Measurements from ENCODE around the gene TRAM2.

Gene TRAM2

GRCh38 chr6:52529311-52529710, 47.5 kb downstream of the TRAM2 start:
- DNase-seq, result no peak
- Histone ChIP-seq H3K79me1 (ENCODE audit: low read length) (no peaks in the 10 kb centered on the region), H2BK120ac (ENCODE audit: insufficient read depth, low read length, poor library complexity) (no peak overlapping the region), H2AK5ac (ENCODE audit: low read length) (no peak overlapping the region), H3K23ac (ENCODE audit: low read length) (no peak overlapping the region), H4K8ac (ENCODE audit: low read depth, low read length) (no peak overlapping the region), H3K4me3 (ENCODE audit: low read depth, low read length) (no peak overlapping the region), H3K9ac (ENCODE audit: low read length) (no peak overlapping the region), H3K79me2 (ENCODE audit: control insufficient read depth, insufficient read depth, low read length, poor library complexity) (no peaks in the 10 kb centered on the region), H3K27ac (ENCODE audit: low read depth, low read length) (no peak overlapping the region), H2BK5ac (ENCODE audit: low read depth, low read length, poor library complexity) (no peak overlapping the region), H4K12ac (ENCODE audit: low read depth, low read length) (no peak overlapping the region), H3K18ac (ENCODE audit: low read length) (no peak overlapping the region), H3K36me3 (ENCODE audit: control insufficient read depth in 1 of 2, insufficient read depth in 2 of 2, low read length in 2 of 2) (peaks cover under 1 to 5% of the 10 kb centered on the region in 2 experiments), H3K14ac (ENCODE audit: low read length) (no peak overlapping the region), H3K4me1 (ENCODE audit: control insufficient read depth in 1 of 2, insufficient read depth in 2 of 2, low read length in 2 of 2) (peaks cover 0 to 2% of the 10 kb centered on the region in 2 experiments), H3K4ac (ENCODE audit: low read depth, low read length) (no peak overlapping the region), H3K4me2 (ENCODE audit: low read length) (no peak overlapping the region), H4K91ac (ENCODE audit: low read depth, low read length) (no peak overlapping the region), H2AFZ (ENCODE audit: insufficient read depth, low read length, poor library complexity) (no peak overlapping the region), H3K9me3 (ENCODE audit: insufficient read depth, low read depth, low read length) (no peaks in the 10 kb centered on the region), H2BK12ac (ENCODE audit: low read length) (no peak overlapping the region), H3K27me3 (ENCODE audit: insufficient read depth, low read length) (no peaks in the 10 kb centered on the region)
- no CpG with 5 or more reads among the region's 8 CpGs for WGBS (ENCODE audit: extremely low coverage, insufficient coverage, insufficient read length)

- H4K12ac ChIP-seq (ENCODE audit: low read depth, low read length), result no peak overlapping the region
- no peak overlapping the region for H2BK120ac ChIP-seq (ENCODE audit: insufficient read depth, low read length, poor library complexity)
- no peak overlapping the region for H3K23ac ChIP-seq (ENCODE audit: low read length)
- H4K91ac ChIP-seq (ENCODE audit: low read depth, low read length), result no peak overlapping the region
- no peaks in the 10 kb centered on the region for H3K9me3 ChIP-seq (ENCODE audit: insufficient read depth, low read depth, low read length)
- H3K27ac ChIP-seq (ENCODE audit: low read depth, low read length), result no peak overlapping the region
- no peak overlapping the region for H2BK5ac ChIP-seq (ENCODE audit: low read depth, low read length, poor library complexity)
- no peak overlapping the region for H3K14ac ChIP-seq (ENCODE audit: low read length)
- H3K36me3 ChIP-seq (ENCODE audit: control insufficient read depth in 1 of 2, insufficient read depth in 2 of 2, low read length in 2 of 2), result peaks cover 0 to 2% of the 10 kb centered on the region in 2 experiments
- peaks cover 4 to 5% of the 10 kb centered on the region in 2 experiments for H3K4me1 ChIP-seq (ENCODE audit: control insufficient read depth in 1 of 2, insufficient read depth in 2 of 2, low read length in 2 of 2)
- H3K4me3 ChIP-seq (ENCODE audit: low read depth, low read length), result no peak overlapping the region
- WGBS (ENCODE audit: extremely low coverage, insufficient coverage, insufficient read length), result no CpG with 5 or more reads among the region's 7 CpGs
- no peak overlapping the region for H4K8ac ChIP-seq (ENCODE audit: low read depth, low read length)
- H3K9ac ChIP-seq (ENCODE audit: low read length), result no peak overlapping the region
- H2AK5ac ChIP-seq (ENCODE audit: low read length), result no peak overlapping the region
- no peak overlapping the region for H3K18ac ChIP-seq (ENCODE audit: low read length)
- no peak overlapping the region for H3K4me2 ChIP-seq (ENCODE audit: low read length)
- no peaks in the 10 kb centered on the region for H3K79me2 ChIP-seq (ENCODE audit: control insufficient read depth, insufficient read depth, low read length, poor library complexity)
- no peak overlapping the region for H3K4ac ChIP-seq (ENCODE audit: low read depth, low read length)
- DNase-seq, result no peak
- no peak overlapping the region for H2AFZ ChIP-seq (ENCODE audit: insufficient read depth, low read length, poor library complexity)
- no peak overlapping the region for H2BK12ac ChIP-seq (ENCODE audit: low read length)
- H3K27me3 ChIP-seq (ENCODE audit: insufficient read depth, low read length), result no peaks in the 10 kb centered on the region
- H3K79me1 ChIP-seq (ENCODE audit: low read length), result no peaks in the 10 kb centered on the region
Observed at GRCh38 chr6:52527436-52527835, 49.4 kb downstream of the TRAM2 start.

- Histone ChIP-seq H3K4me3 (ENCODE audit: low read depth, low read length) (no peak overlapping the region), H2BK5ac (ENCODE audit: low read depth, low read length, poor library complexity) (no peak overlapping the region), H3K9ac (ENCODE audit: low read length) (no peak overlapping the region), H3K27me3 (ENCODE audit: insufficient read depth, low read length) (no peaks in the 10 kb centered on the region), H4K12ac (ENCODE audit: low read depth, low read length) (no peak overlapping the region), H3K4me1 (ENCODE audit: control insufficient read depth in 1 of 2, insufficient read depth in 2 of 2, low read length in 2 of 2) (peaks cover 4 to 6% of the 10 kb centered on the region in 2 experiments), H3K18ac (ENCODE audit: low read length) (no peak overlapping the region), H3K36me3 (ENCODE audit: control insufficient read depth in 1 of 2, insufficient read depth in 2 of 2, low read length in 2 of 2) (peaks cover 0 to 2% of the 10 kb centered on the region in 2 experiments), H3K4ac (ENCODE audit: low read depth, low read length) (no peak overlapping the region), H2BK120ac (ENCODE audit: insufficient read depth, low read length, poor library complexity) (no peak overlapping the region), H3K9me3 (ENCODE audit: insufficient read depth, low read depth, low read length) (no peaks in the 10 kb centered on the region), H4K91ac (ENCODE audit: low read depth, low read length) (no peak overlapping the region), H3K27ac (ENCODE audit: low read depth, low read length) (no peak overlapping the region), H2AFZ (ENCODE audit: insufficient read depth, low read length, poor library complexity) (no peak overlapping the region), H2AK5ac (ENCODE audit: low read length) (no peak overlapping the region), H2BK12ac (ENCODE audit: low read length) (no peak overlapping the region), H3K14ac (ENCODE audit: low read length) (no peak overlapping the region), H3K4me2 (ENCODE audit: low read length) (no peak overlapping the region), H3K23ac (ENCODE audit: low read length) (no peak overlapping the region), H3K79me1 (ENCODE audit: low read length) (no peaks in the 10 kb centered on the region), H3K79me2 (ENCODE audit: control insufficient read depth, insufficient read depth, low read length, poor library complexity) (no peaks in the 10 kb centered on the region), H4K8ac (ENCODE audit: low read depth, low read length) (no peak overlapping the region)
- DNase-seq, result peak; percentile 42 to 73
- WGBS (ENCODE audit: extremely low coverage, insufficient coverage, insufficient read length), result no CpG with 5 or more reads among the region's 4 CpGs
Observed at GRCh38 chr6:52526634-52527033, 50.2 kb downstream of the TRAM2 start.

- H2BK120ac ChIP-seq (ENCODE audit: insufficient read depth, low read length, poor library complexity), result no peak overlapping the region
- H3K14ac ChIP-seq (ENCODE audit: low read length), result no peak overlapping the region
- no CpG with 5 or more reads among the region's 4 CpGs for WGBS (ENCODE audit: extremely low coverage, insufficient coverage, insufficient read length)
Observed at GRCh38 chr6:52524918-52525317, 51.9 kb downstream of the TRAM2 start.

More at GRCh38 chr6:52524918-52525317, 51.9 kb downstream of the TRAM2 start:
- no peak overlapping the region for H4K8ac ChIP-seq (ENCODE audit: low read depth, low read length)
- no peak overlapping the region for H4K12ac ChIP-seq (ENCODE audit: low read depth, low read length)
- no peaks in the 10 kb centered on the region for H3K79me2 ChIP-seq (ENCODE audit: control insufficient read depth, insufficient read depth, low read length, poor library complexity)
- no peaks in the 10 kb centered on the region for H3K27me3 ChIP-seq (ENCODE audit: insufficient read depth, low read length)
- no peak overlapping the region for H2AFZ ChIP-seq (ENCODE audit: insufficient read depth, low read length, poor library complexity)
- no peak overlapping the region for H2AK5ac ChIP-seq (ENCODE audit: low read length)
- no peak overlapping the region for H2BK5ac ChIP-seq (ENCODE audit: low read depth, low read length, poor library complexity)
- no peak overlapping the region for H2BK12ac ChIP-seq (ENCODE audit: low read length)
- H3K27ac ChIP-seq (ENCODE audit: low read depth, low read length), result no peak overlapping the region
- no peak overlapping the region for H4K91ac ChIP-seq (ENCODE audit: low read depth, low read length)
- no peak overlapping the region for H3K4ac ChIP-seq (ENCODE audit: low read depth, low read length)
- peaks cover 4 to 6% of the 10 kb centered on the region in 2 experiments for H3K4me1 ChIP-seq (ENCODE audit: control insufficient read depth in 1 of 2, insufficient read depth in 2 of 2, low read length in 2 of 2)
- H3K18ac ChIP-seq (ENCODE audit: low read length), result no peak overlapping the region
- no peak overlapping the region for H3K23ac ChIP-seq (ENCODE audit: low read length)
- H3K9ac ChIP-seq (ENCODE audit: low read length), result no peak overlapping the region
- no peak overlapping the region for H3K4me2 ChIP-seq (ENCODE audit: low read length)
- H3K9me3 ChIP-seq (ENCODE audit: insufficient read depth, low read depth, low read length), result no peaks in the 10 kb centered on the region
- no peaks in the 10 kb centered on the region for H3K36me3 ChIP-seq (ENCODE audit: control insufficient read depth in 1 of 2, insufficient read depth in 2 of 2, low read length in 2 of 2)
- DNase-seq, result no peak
- no peak overlapping the region for H3K4me3 ChIP-seq (ENCODE audit: low read depth, low read length)
- H3K79me1 ChIP-seq (ENCODE audit: low read length), result no peaks in the 10 kb centered on the region

All from trophoblast cell (in vitro differentiated cells and primary cell).